HepG2 (cell line): ENCODE data around the gene CNNM3. TPM values are rescaled to one million over a fixed set of nuclear protein-coding genes. Genes with fewer than 3 reads are reported as not detected.

Experiments used
- ARHGAP35 ChIP-seq: sonication (generic); formaldehyde crosslinking; IDR thresholded peaks from 2 replicates; pipeline ENCODE4 v1.9.0; 2022; ENCODE audit warnings: mild to moderate bottlenecking, inconsistent platforms, moderate library complexity, missing genetic modification reagents, borderline replicate concordance
- ARNTL ChIP-seq: sonication (generic); formaldehyde crosslinking; IDR thresholded peaks from 2 replicates; pipeline ENCODE4 v1.4.0; 2020; ENCODE audit warnings: mild to moderate bottlenecking, missing genetic modification reagents
- ASH2L ChIP-seq: fragments of 300-600, 200-600 bp; sonication (generic); IDR thresholded peaks from 2 replicates; pipeline ENCODE4 v1.7.0; 2017; ENCODE audit warnings: low read depth, mild to moderate bottlenecking, moderate library complexity, mixed read lengths, low read length; ENCODE audit not compliant: insufficient read length
- CREM ChIP-seq, 2 experiments: sonication (generic) in 1 of 2; formaldehyde crosslinking in 1 of 2; IDR thresholded peaks; 2 replicates each; pipeline versions ENCODE4 v1.4.0 to v1.6.1; 2016 to 2020; ENCODE audit warnings: antibody characterized with exemption in 1 of 2, mild to moderate bottlenecking in 1 of 2, missing genetic modification reagents in 1 of 2
- CSRNP2 ChIP-seq: sonication (generic); formaldehyde crosslinking; conservative IDR thresholded peaks from 2 replicates; pipeline ENCODE4 v1.8.0; 2022; ENCODE audit warnings: low read depth, missing genetic modification reagents
- EP300 ChIP-seq, 3 experiments: sonication (generic) in 1 of 3; formaldehyde crosslinking in 1 of 3; IDR thresholded peaks; 2 replicates each; pipeline versions ENCODE4 v1.5.1 to v1.6.1; 2011 to 2020; ENCODE audit warnings: low read depth in 2 of 3, low read length in 2 of 3, borderline replicate concordance in 1 of 3, improper control_type of control experiment in 1 of 3, mild to moderate bottlenecking in 1 of 3, missing genetic modification reagents in 1 of 3, moderate library complexity in 1 of 3
- HDAC2 ChIP-seq: sonication (generic); formaldehyde crosslinking; IDR thresholded peaks from 2 replicates; pipeline ENCODE4 v1.4.0; 2020; ENCODE audit warnings: missing genetic modification reagents
- HNRNPK ChIP-seq: fragments of 200-400 bp; formaldehyde crosslinking; IDR thresholded peaks from 2 replicates; pipeline ENCODE4 v1.6.1; 2018; ENCODE audit warnings: low read length, low read depth, moderate library complexity, mild to moderate bottlenecking; ENCODE audit not compliant: poor library complexity, severe bottlenecking
- JUN ChIP-seq: sonication (generic); formaldehyde crosslinking; IDR thresholded peaks from 2 replicates; pipeline ENCODE4 v1.4.0; 2020; ENCODE audit warnings: mild to moderate bottlenecking, missing genetic modification reagents
- LCORL ChIP-seq, 2 experiments: fragments of 450-650 bp in 1 of 2; sonication (generic) in 1 of 2; formaldehyde crosslinking in 1 of 2; IDR thresholded peaks; 2 replicates each; pipeline versions ENCODE4 v1.5.0 to v1.6.1; 2017 to 2020; ENCODE audit warnings: antibody characterized with exemption in 1 of 2, missing genetic modification reagents in 1 of 2
- MED8 ChIP-seq: sonication (generic); formaldehyde crosslinking; IDR thresholded peaks from 2 replicates; pipeline ENCODE4 v1.8.1; 2023; ENCODE audit warnings: mild to moderate bottlenecking, missing genetic modification reagents; ENCODE audit not compliant: insufficient replicate concordance
- MEIS2 ChIP-seq: sonication (generic); formaldehyde crosslinking; IDR thresholded peaks from 2 replicates; pipeline ENCODE4 v1.9.0; 2021; ENCODE audit warnings: mild to moderate bottlenecking, missing genetic modification reagents
- MYNN ChIP-seq: sonication (generic); formaldehyde crosslinking; IDR thresholded peaks from 2 replicates; pipeline ENCODE4 v1.4.0; 2020; ENCODE audit warnings: mild to moderate bottlenecking, low read depth, missing genetic modification reagents
- NCOR1 ChIP-seq: fragments of 200-600 bp; sonication (generic); IDR thresholded peaks from 2 replicates; pipeline ENCODE4 v1.7.0; 2017; ENCODE audit warnings: antibody characterized with exemption, low read length, borderline replicate concordance
- SIN3A ChIP-seq: IDR thresholded peaks from 2 replicates; pipeline ENCODE4 v1.6.1; 2011; ENCODE audit warnings: low read depth, mild to moderate bottlenecking, control low read depth, low read length, borderline replicate concordance
- SP2 ChIP-seq: sonication (generic); formaldehyde crosslinking; IDR thresholded peaks from 2 replicates; pipeline ENCODE4 v1.5.1; 2020; ENCODE audit warnings: mild to moderate bottlenecking, missing genetic modification reagents
- U2AF1 ChIP-seq: fragments of 200-400 bp; formaldehyde crosslinking; optimal IDR thresholded peaks from 2 replicates; pipeline ENCODE3; 2017; ENCODE audit warnings: mild to moderate bottlenecking, low read depth, low read length
- ZC3H4 ChIP-seq: sonication (generic); formaldehyde crosslinking; IDR thresholded peaks from 2 replicates; pipeline ENCODE4 v1.4.0; 2020; ENCODE audit warnings: missing genetic modification reagents, borderline replicate concordance
- ZFP36L1 ChIP-seq: sonication (generic); formaldehyde crosslinking; IDR thresholded peaks from 2 replicates; pipeline ENCODE4 v1.8.0; 2022; ENCODE audit warnings: mild to moderate bottlenecking, missing genetic modification reagents, moderate library complexity
- ZNF550 ChIP-seq: sonication (generic); formaldehyde crosslinking; IDR thresholded peaks from 2 replicates; pipeline ENCODE4 v1.4.0; 2020; ENCODE audit warnings: mild to moderate bottlenecking, missing genetic modification reagents, borderline replicate concordance
- ZNF652 ChIP-seq: IDR thresholded peaks from 2 replicates; pipeline ENCODE4 v1.6.1; 2016; ENCODE audit warnings: low read depth, borderline replicate concordance
- ZNF773 ChIP-seq: sonication (generic); formaldehyde crosslinking; IDR thresholded peaks from 2 replicates; pipeline ENCODE4 v1.4.0; 2020; ENCODE audit warnings: missing genetic modification reagents, borderline replicate concordance
- ZNF782 ChIP-seq: sonication (generic); formaldehyde crosslinking; IDR thresholded peaks from 2 replicates; pipeline ENCODE4 v1.4.0; 2020; ENCODE audit warnings: missing genetic modification reagents, mild to moderate bottlenecking, borderline replicate concordance
- polyA plus RNA-seq, 8 experiments: library from polyadenylated mRNA; depleted of rRNA in 3 of 8; stranded (reverse) in 7 of 8; unstranded in 1 of 8; fragments of >200 nt; fragmentation: Illumina TruSeq in 4 of 8; extraction: Trizol in 4 of 8; gene quantifications; 2 replicates each; pipeline versions ENCODE4 v1.2.1 to v1.2.3, GENCODE V29; 2011 to 2016; ENCODE audit warnings: low read depth in 4 of 8, missing spikeins in 1 of 8, mixed read lengths in 1 of 8; ENCODE audit not compliant: insufficient read depth in 1 of 8
- total RNA-seq, 5 experiments: library from RNA; depleted of rRNA; stranded (reverse); fragments of >200 nt; fragmentation: Illumina TruSeq; extraction: Trizol; gene quantifications; 2 replicates each; pipeline ENCODE4 v1.2.3, GENCODE V29; 2016; ENCODE audit warnings: low read depth in 1 of 5
- TF ChIP-seq, protein P1 (sequence below): sonication (generic); formaldehyde crosslinking; IDR thresholded peaks from 2 replicates; pipeline ENCODE4 v1.8.1; 2023; ENCODE audit warnings: mild to moderate bottlenecking, missing genetic modification reagents
- TF ChIP-seq, protein P2 (sequence below): sonication (generic); formaldehyde crosslinking; IDR thresholded peaks from 2 replicates; pipeline ENCODE4 v1.4.0; 2020; ENCODE audit warnings: missing genetic modification reagents

CNNM3 gene
- total and polyA plus RNA-seq, 2 of the 13 experiments (the other 11 are each of a cell fraction or from before 2014, with no cell fraction given), result 21.2 to 27.9 TPM

DNA sequence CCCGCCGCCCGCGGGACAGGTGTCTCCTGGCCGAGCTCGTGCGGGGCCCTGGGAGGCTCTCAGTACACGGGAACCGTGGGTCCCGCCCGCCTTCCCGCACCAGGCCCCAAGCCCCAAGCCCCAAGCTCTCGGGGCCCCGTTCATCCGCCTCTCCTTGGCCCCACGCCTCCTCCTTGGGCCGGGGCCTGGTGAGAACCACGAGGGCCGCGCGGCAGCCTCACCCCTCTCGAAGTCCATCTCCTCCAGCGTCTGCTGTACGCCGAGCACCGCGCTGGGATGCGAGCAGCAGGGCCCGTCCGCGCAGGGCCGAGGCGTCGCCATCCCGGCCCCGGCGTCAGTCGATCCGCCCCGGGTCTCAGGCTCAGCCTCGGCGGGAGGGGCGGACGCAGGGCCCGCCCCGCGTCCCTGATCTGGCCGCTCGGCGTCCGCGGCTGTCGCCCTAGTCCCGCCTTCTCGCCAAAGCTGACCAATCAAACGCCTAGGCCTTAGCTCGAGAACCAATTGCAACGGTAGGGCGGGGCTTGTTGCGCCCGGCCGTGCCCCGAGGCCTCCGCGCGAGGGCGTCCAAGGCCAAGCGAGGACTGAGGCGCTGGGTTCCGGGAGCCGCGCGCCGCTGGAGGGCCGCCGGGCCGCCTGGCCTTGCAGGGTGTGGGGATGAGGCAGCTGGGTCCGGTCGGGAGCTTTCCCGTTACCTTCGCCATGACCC, 41.8 kb downstream of the CNNM3 start, which contains the start of gene ANKRD39 (continued):
- peak; percentile 73 for TF ChIP-seq JUN
- TF ChIP-seq U2AF1, result peak; percentile 63
- no peak for TF ChIP-seq ZNF652 (CRISPR knock-in tag)
- TF ChIP-seq ARNTL (CRISPR knock-in tag), result peak; percentile 54
- TF ChIP-seq, protein P1, sequence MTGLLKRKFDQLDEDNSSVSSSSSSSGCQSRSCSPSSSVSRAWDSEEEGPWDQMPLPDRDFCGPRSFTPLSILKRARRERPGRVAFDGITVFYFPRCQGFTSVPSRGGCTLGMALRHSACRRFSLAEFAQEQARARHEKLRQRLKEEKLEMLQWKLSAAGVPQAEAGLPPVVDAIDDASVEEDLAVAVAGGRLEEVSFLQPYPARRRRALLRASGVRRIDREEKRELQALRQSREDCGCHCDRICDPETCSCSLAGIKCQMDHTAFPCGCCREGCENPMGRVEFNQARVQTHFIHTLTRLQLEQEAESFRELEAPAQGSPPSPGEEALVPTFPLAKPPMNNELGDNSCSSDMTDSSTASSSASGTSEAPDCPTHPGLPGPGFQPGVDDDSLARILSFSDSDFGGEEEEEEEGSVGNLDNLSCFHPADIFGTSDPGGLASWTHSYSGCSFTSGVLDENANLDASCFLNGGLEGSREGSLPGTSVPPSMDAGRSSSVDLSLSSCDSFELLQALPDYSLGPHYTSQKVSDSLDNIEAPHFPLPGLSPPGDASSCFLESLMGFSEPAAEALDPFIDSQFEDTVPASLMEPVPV (CRISPR knock-in tag), result 0 out of 2 replicates have a peak, but pooled peaks have one; percentile 22
- TF ChIP-seq ZNF782, result no peak
- TF ChIP-seq HDAC2 (CRISPR knock-in tag), result peak; percentile 61; the same call in 1 of the 2 replicates
- TF ChIP-seq SIN3A, result peak; percentile 64; the same call in 1 of the 2 replicates
- TF ChIP-seq MED8 (CRISPR knock-in tag), result peak; percentile 69
- TF ChIP-seq MEIS2 (CRISPR knock-in tag), result peak; percentile 89
- TF ChIP-seq HNRNPK, result peak; percentile 85
- TF ChIP-seq, protein P2, sequence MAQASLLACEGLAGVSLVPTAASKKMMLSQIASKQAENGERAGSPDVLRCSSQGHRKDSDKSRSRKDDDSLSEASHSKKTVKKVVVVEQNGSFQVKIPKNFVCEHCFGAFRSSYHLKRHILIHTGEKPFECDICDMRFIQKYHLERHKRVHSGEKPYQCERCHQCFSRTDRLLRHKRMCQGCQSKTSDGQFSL (CRISPR knock-in tag), result 0 out of 2 replicates have a peak, but pooled peaks have one; percentile 14
- TF ChIP-seq SP2 (CRISPR knock-in tag), result peak; percentile 100
- TF ChIP-seq NCOR1, result no peak
- TF ChIP-seq ZC3H4 (CRISPR knock-in tag), result peak; percentile 24; the same call in 1 of the 2 replicates
- TF ChIP-seq ZNF550 (CRISPR knock-in tag), result no peak
- TF ChIP-seq LCORL (IDR thresholded peaks at IDR 0.05), result no peak
- TF ChIP-seq LCORL (CRISPR knock-in tag; IDR thresholded peaks at IDR 0.05), result 0 out of 2 replicates have a peak, but pooled peaks have one; percentile 24
- 0 out of 2 replicates have a peak, but pooled peaks have one; percentile 31 for TF ChIP-seq ZFP36L1 (CRISPR knock-in tag)
- TF ChIP-seq MYNN (CRISPR knock-in tag), result no peak
- TF ChIP-seq EP300 (IDR thresholded peaks at IDR 0.05; ENCODE audit: low read depth in 2 of 2, low read length in 2 of 2), result peak; percentile 10 to 42; a peak in 2 of 4 replicates
- TF ChIP-seq EP300 (CRISPR knock-in tag; IDR thresholded peaks at IDR 0.05; ENCODE audit: borderline replicate concordance), result peak; percentile 36; the same call in 1 of the 2 replicates
- TF ChIP-seq ARHGAP35 (CRISPR knock-in tag), result peak; percentile 92; the same call in 1 of the 2 replicates
- TF ChIP-seq CSRNP2, result no peak
- TF ChIP-seq ZNF773 (CRISPR knock-in tag), result no peak; the same call in 1 of the 2 replicates
- TF ChIP-seq CREM (IDR thresholded peaks at IDR 0.05), result no peak
- TF ChIP-seq CREM (CRISPR knock-in tag; IDR thresholded peaks at IDR 0.05), result peak; percentile 32
- TF ChIP-seq ASH2L, result peak; percentile 73
